ENCODE data around the gene PDLIM5. TPM values are rescaled to one million over a fixed set of nuclear protein-coding genes. Genes with fewer than 3 reads are reported as not detected.
"Not testable (repeated sequence)": the region's sequence is repeated elsewhere in the genome, so short reads cannot be mapped to it uniquely, and the experiment has no call there.

Gene PDLIM5
- total RNA-seq, 1 donor: 72.1 TPM

GRCh38 chr4:94463771-94464170 lies 12.0 kb downstream of the PDLIM5 start:
- Histone ChIP-seq H3K27me3 (ENCODE audit: insufficient read depth, low read length) (no peaks in the 10 kb centered on the region), H3K4me1 (ENCODE audit: insufficient read depth, low read length) (no peaks in the 10 kb centered on the region), H3K4me3 (ENCODE audit: low read length) (no peak overlapping the region), H3K9me3 (ENCODE audit: low read depth, low read length) (no peaks in the 10 kb centered on the region)

- no peaks in the 10 kb centered on the region for H3K27me3 ChIP-seq (ENCODE audit: insufficient read depth, low read length)
- H3K4me3 ChIP-seq (ENCODE audit: low read length): no peak overlapping the region
- no peaks in the 10 kb centered on the region for H3K4me1 ChIP-seq (ENCODE audit: insufficient read depth, low read length)
- no peaks in the 10 kb centered on the region for H3K9me3 ChIP-seq (ENCODE audit: low read depth, low read length)
Measured at GRCh38 chr4:94466371-94466770, 14.6 kb downstream of the PDLIM5 start.

- no peaks in the 10 kb centered on the region for H3K27me3 ChIP-seq (ENCODE audit: insufficient read depth, low read length)
- H3K9me3 ChIP-seq (ENCODE audit: low read depth, low read length): no peaks in the 10 kb centered on the region
- H3K4me1 ChIP-seq (ENCODE audit: insufficient read depth, low read length): no peaks in the 10 kb centered on the region
- H3K4me3 ChIP-seq (ENCODE audit: low read length): no peak overlapping the region
Measured at GRCh38 chr4:94466923-94467322, 15.2 kb downstream of the PDLIM5 start.

- Histone ChIP-seq H3K4me1 (ENCODE audit: insufficient read depth, low read length) (no peaks in the 10 kb centered on the region), H3K4me3 (ENCODE audit: low read length) (no peak overlapping the region), H3K27me3 (ENCODE audit: insufficient read depth, low read length) (no peaks in the 10 kb centered on the region), H3K9me3 (ENCODE audit: low read depth, low read length) (no peaks in the 10 kb centered on the region)
Measured at GRCh38 chr4:94468093-94468769, 16.5 kb downstream of the PDLIM5 start.

GRCh38 chr4:94469221-94469784 lies 17.6 kb downstream of the PDLIM5 start:
- no peak overlapping the region for H3K4me3 ChIP-seq (ENCODE audit: low read length)
- H3K27me3 ChIP-seq (ENCODE audit: insufficient read depth, low read length): no peaks in the 10 kb centered on the region
- H3K4me1 ChIP-seq (ENCODE audit: insufficient read depth, low read length): no peaks in the 10 kb centered on the region
- H3K9me3 ChIP-seq (ENCODE audit: low read depth, low read length): no peaks in the 10 kb centered on the region

GRCh38 chr4:94470132-94470531 lies 18.4 kb downstream of the PDLIM5 start:
- no peaks in the 10 kb centered on the region for H3K27me3 ChIP-seq (ENCODE audit: insufficient read depth, low read length)
- no peaks in the 10 kb centered on the region for H3K9me3 ChIP-seq (ENCODE audit: low read depth, low read length)
- H3K4me3 ChIP-seq (ENCODE audit: low read length): no peak overlapping the region
- no peaks in the 10 kb centered on the region for H3K4me1 ChIP-seq (ENCODE audit: insufficient read depth, low read length)

GRCh38 chr4:94470782-94471181 lies 19.0 kb downstream of the PDLIM5 start:
- H3K27me3 ChIP-seq (ENCODE audit: insufficient read depth, low read length); H3K9me3 ChIP-seq (ENCODE audit: low read depth, low read length); H3K4me1 ChIP-seq (ENCODE audit: insufficient read depth, low read length); H3K4me3 ChIP-seq (ENCODE audit: low read length): not testable (repeated sequence)

GRCh38 chr4:94472056-94472826 lies 20.5 kb downstream of the PDLIM5 start:
- H3K27me3 ChIP-seq (ENCODE audit: insufficient read depth, low read length): no peaks in the 10 kb centered on the region
- H3K4me1 ChIP-seq (ENCODE audit: insufficient read depth, low read length): peaks cover 3% of the 10 kb centered on the region
- no peaks in the 10 kb centered on the region for H3K9me3 ChIP-seq (ENCODE audit: low read depth, low read length)
- no peak overlapping the region for H3K4me3 ChIP-seq (ENCODE audit: low read length)

GRCh38 chr4:94475050-94475449 lies 23.3 kb downstream of the PDLIM5 start:
- peaks cover 3% of the 10 kb centered on the region for H3K4me1 ChIP-seq (ENCODE audit: insufficient read depth, low read length)
- no peaks in the 10 kb centered on the region for H3K27me3 ChIP-seq (ENCODE audit: insufficient read depth, low read length)
- H3K9me3 ChIP-seq (ENCODE audit: low read depth, low read length): no peaks in the 10 kb centered on the region
- no peak overlapping the region for H3K4me3 ChIP-seq (ENCODE audit: low read length)

- Histone ChIP-seq H3K27me3 (ENCODE audit: insufficient read depth, low read length) (no peaks in the 10 kb centered on the region), H3K4me3 (ENCODE audit: low read length) (no peak overlapping the region), H3K9me3 (ENCODE audit: low read depth, low read length) (no peaks in the 10 kb centered on the region), H3K4me1 (ENCODE audit: insufficient read depth, low read length) (peaks cover 3% of the 10 kb centered on the region)
Measured at GRCh38 chr4:94475794-94476193, 24.1 kb downstream of the PDLIM5 start.

GRCh38 chr4:94477227-94477626 lies 25.5 kb downstream of the PDLIM5 start:
- H3K4me1 ChIP-seq (ENCODE audit: insufficient read depth, low read length): peaks cover 3% of the 10 kb centered on the region
- no peaks in the 10 kb centered on the region for H3K9me3 ChIP-seq (ENCODE audit: low read depth, low read length)

GRCh38 chr4:94478805-94479204 lies 27.1 kb downstream of the PDLIM5 start:
- H3K4me3 ChIP-seq (ENCODE audit: low read length); H3K4me1 ChIP-seq (ENCODE audit: insufficient read depth, low read length); H3K27me3 ChIP-seq (ENCODE audit: insufficient read depth, low read length); H3K9me3 ChIP-seq (ENCODE audit: low read depth, low read length): not testable (repeated sequence)

More at GRCh38 chr4:94477227-94477626, 25.5 kb downstream of the PDLIM5 start:
- H3K27me3 ChIP-seq (ENCODE audit: insufficient read depth, low read length): no peaks in the 10 kb centered on the region
- no peak overlapping the region for H3K4me3 ChIP-seq (ENCODE audit: low read length)

GRCh38 chr4:94479358-94480141 lies 27.8 kb downstream of the PDLIM5 start:
- Histone ChIP-seq H3K9me3 (ENCODE audit: low read depth, low read length) (no peaks in the 10 kb centered on the region), H3K4me1 (ENCODE audit: insufficient read depth, low read length) (peaks cover 3% of the 10 kb centered on the region), H3K4me3 (ENCODE audit: low read length) (no peak overlapping the region), H3K27me3 (ENCODE audit: insufficient read depth, low read length) (no peaks in the 10 kb centered on the region)

GRCh38 chr4:94480362-94480951 lies 28.7 kb downstream of the PDLIM5 start:
- peaks cover 10% of the 10 kb centered on the region for H3K4me1 ChIP-seq (ENCODE audit: insufficient read depth, low read length)
- no peak overlapping the region for H3K4me3 ChIP-seq (ENCODE audit: low read length)
- no peaks in the 10 kb centered on the region for H3K9me3 ChIP-seq (ENCODE audit: low read depth, low read length)
- H3K27me3 ChIP-seq (ENCODE audit: insufficient read depth, low read length): no peaks in the 10 kb centered on the region

- no peak overlapping the region for H3K4me3 ChIP-seq (ENCODE audit: low read length)
- H3K9me3 ChIP-seq (ENCODE audit: low read depth, low read length): no peaks in the 10 kb centered on the region
- peaks cover 12% of the 10 kb centered on the region for H3K4me1 ChIP-seq (ENCODE audit: insufficient read depth, low read length)
- H3K27me3 ChIP-seq (ENCODE audit: insufficient read depth, low read length): no peaks in the 10 kb centered on the region
Measured at GRCh38 chr4:94483895-94484294, 32.2 kb downstream of the PDLIM5 start.
